Loucy (cell line): Measurements from ENCODE around the gene SLC26A4.

Experiments used
- EZH2phosphoT487 ChIP-seq: fragments of 200-600 bp; IDR thresholded peaks from 2 replicates; pipeline ENCODE4 v1.6.1; 2018; ENCODE audit warnings: antibody characterized with exemption, mild to moderate bottlenecking, moderate library complexity, borderline replicate concordance
- TF ChIP-seq, protein P1 (sequence below): fragments of 200-600 bp; sonication (generic); conservative IDR thresholded peaks from 2 replicates; pipeline ENCODE4 v1.5.1; 2014; ENCODE audit warnings: mild to moderate bottlenecking, antibody characterized with exemption, low read length

DNA sequence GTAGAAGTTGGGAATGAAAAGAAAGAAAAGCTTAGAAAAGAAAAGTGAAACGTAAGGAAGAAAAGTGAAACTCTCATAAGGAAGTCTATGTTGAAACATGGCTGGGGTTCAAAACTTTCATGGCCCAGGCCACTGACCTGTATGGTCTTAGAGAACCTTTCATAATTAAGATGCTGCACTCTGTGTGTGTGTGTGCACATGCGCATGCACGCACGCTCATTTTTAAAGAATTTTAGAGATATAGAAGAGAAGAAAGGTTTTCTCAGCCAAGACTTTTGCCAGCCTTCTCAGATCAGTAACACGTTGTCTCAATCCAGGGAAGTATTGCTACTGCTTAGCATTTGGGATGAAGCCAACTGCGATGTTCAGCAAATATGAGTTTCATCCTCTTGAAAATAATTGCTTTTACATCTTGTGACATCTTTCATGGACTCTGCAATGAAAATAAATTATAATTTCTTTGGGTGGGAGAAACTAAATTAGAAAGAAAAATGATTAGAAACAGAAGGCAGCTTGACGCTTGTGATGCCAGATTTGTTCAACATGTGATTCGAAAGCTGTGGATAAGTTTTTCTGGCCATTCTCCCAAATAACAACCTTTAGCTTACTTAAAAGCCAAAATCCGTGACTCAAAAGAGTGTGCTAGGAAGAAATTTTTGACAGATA lies 16.2 kb upstream of the SLC26A4 start:
- TF ChIP-seq, protein P1, sequence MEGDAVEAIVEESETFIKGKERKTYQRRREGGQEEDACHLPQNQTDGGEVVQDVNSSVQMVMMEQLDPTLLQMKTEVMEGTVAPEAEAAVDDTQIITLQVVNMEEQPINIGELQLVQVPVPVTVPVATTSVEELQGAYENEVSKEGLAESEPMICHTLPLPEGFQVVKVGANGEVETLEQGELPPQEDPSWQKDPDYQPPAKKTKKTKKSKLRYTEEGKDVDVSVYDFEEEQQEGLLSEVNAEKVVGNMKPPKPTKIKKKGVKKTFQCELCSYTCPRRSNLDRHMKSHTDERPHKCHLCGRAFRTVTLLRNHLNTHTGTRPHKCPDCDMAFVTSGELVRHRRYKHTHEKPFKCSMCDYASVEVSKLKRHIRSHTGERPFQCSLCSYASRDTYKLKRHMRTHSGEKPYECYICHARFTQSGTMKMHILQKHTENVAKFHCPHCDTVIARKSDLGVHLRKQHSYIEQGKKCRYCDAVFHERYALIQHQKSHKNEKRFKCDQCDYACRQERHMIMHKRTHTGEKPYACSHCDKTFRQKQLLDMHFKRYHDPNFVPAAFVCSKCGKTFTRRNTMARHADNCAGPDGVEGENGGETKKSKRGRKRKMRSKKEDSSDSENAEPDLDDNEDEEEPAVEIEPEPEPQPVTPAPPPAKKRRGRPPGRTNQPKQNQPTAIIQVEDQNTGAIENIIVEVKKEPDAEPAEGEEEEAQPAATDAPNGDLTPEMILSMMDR, result no peak
- TF ChIP-seq EZH2phosphoT487, result no peak
